Pancreas (tissue), 10 donors: ENCODE measurements around the gene MED15. TPM values are rescaled to one million over a fixed set of nuclear protein-coding genes. Genes with fewer than 3 reads are reported as not detected.
"Not testable (repeated sequence)": the region's sequence is repeated elsewhere in the genome, so short reads cannot be mapped to it uniquely, and the experiment has no call there.

Source experiments
- ATAC-seq, 4 donors: fragments of 200-7000 bp; cut with Tn5 transposase; one replicate each; pipeline versions ENCODE4 v1.8.0 to v1.9.1; 2020; ENCODE audit warnings: mild to moderate bottlenecking in 4 of 4, moderate library complexity in 4 of 4
- DNase-seq, 6 donors: peaks; one replicate each; pipeline ENCODE4 v3.0.0-alpha.2; 2020
- FAIRE-seq: peaks from 2 replicates; lab custom pipeline; 2012; peaks lifted over from hg19 to GRCh38; lab: Jason Lieb, UNC
- H3K27ac ChIP-seq, 4 donors: fragments of 200-600 bp; sonication (generic); 1 replicate in 3 of 4; 2 replicates in 1 of 4; pipeline versions ENCODE4 v1.5.0 to v1.8.0; 2020
- H3K27me3 ChIP-seq, 4 donors: fragments of 200-600 bp; one replicate each; pipeline ENCODE4 v1.8.0; 2021
- H3K36me3 ChIP-seq, 3 donors: fragments of 200-600 bp; sonication (generic) in 1 of 3; one replicate each; pipeline versions ENCODE4 v1.5.0 to v1.8.0; 2020 to 2021
- H3K4me1 ChIP-seq, 3 donors: fragments of 200-600 bp; one replicate each; pipeline ENCODE4 v1.8.0; 2021
- H3K4me3 ChIP-seq, 4 donors: fragments of 200-600 bp; sonication (generic) in 2 of 4; one replicate each; pipeline versions ENCODE4 v1.5.0 to v1.8.0; 2020 to 2021
- H3K9me3 ChIP-seq, 4 donors: fragments of 200-600 bp; one replicate each; pipeline ENCODE4 v1.8.0; 2021
- WGBS, 2 donors: extraction: QIAGEN DNeasy Blood & Tissue Kit; methylation state at CpG; one replicate each; pipeline ENCODE4 v1.1.7; 2013; 5-methylcytosine and 5-hydroxymethylcytosine counted together
- intact Hi-C, 3 donors: fragments of 100-400 bp; cut with DNase I; formaldehyde crosslinking; loops; one replicate each; pipeline versions ENCODE4 v1.11.1 to v1.14.2; 2022
- polyA plus RNA-seq, 2 donors: library from polyadenylated mRNA; stranded (reverse); fragments of 200-250 nt; gene quantifications; one replicate each; pipeline ENCODE4 v1.2.3, GENCODE V29; 2013
- total RNA-seq, 6 donors: library from RNA; stranded (reverse); fragmentation: NEBNext Ultra II Directional in 4 of 6; extraction: Animal tissue kit (Norgen Biotek cat#: 25700) in 4 of 6; gene quantifications; one replicate each; pipeline versions ENCODE4 v1.2.1 to v1.2.4, GENCODE V29; 2021 to 2023
- TF ChIP-seq, protein P1 (sequence below), 4 donors: fragments of 200-600 bp; sonication (generic) in 3 of 4; IDR thresholded peaks; one replicate each; pipeline versions ENCODE4 v1.5.0 to v1.8.0; 2021; ENCODE audit warnings: antibody characterized with exemption in 4 of 4
- donor health status: healthy with polysubstance abuse.
- donor health status: DM: no; HTN: no; CAD: no; lungs with moderate emphysema.
- donor health status: DM: no; HTN: no; CAD: no.
- donor health status: control.
- donor health status: control.
- donor health status: Bipolar disorder and iron deficiency.
- donor health status: DM: yes; HTN: yes; CAD: no.
- donor health status: DM: no; HTN: no; CAD: no.
- donor health status: DM: no; HTN: no; CAD: no.
- donor health status: DM: yes; HTN: yes; CAD: no.

MED15 gene
- total and polyA plus RNA-seq, 8 donors, result 27.1 to 61.7 (median 37.0) TPM

- no peak for ATAC-seq
- no peak for DNase-seq
- no peak for FAIRE-seq
- TF ChIP-seq, protein P1, sequence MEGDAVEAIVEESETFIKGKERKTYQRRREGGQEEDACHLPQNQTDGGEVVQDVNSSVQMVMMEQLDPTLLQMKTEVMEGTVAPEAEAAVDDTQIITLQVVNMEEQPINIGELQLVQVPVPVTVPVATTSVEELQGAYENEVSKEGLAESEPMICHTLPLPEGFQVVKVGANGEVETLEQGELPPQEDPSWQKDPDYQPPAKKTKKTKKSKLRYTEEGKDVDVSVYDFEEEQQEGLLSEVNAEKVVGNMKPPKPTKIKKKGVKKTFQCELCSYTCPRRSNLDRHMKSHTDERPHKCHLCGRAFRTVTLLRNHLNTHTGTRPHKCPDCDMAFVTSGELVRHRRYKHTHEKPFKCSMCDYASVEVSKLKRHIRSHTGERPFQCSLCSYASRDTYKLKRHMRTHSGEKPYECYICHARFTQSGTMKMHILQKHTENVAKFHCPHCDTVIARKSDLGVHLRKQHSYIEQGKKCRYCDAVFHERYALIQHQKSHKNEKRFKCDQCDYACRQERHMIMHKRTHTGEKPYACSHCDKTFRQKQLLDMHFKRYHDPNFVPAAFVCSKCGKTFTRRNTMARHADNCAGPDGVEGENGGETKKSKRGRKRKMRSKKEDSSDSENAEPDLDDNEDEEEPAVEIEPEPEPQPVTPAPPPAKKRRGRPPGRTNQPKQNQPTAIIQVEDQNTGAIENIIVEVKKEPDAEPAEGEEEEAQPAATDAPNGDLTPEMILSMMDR (IDR thresholded peaks at IDR 0.05), result no peak
- no peak overlapping the region for H3K27ac ChIP-seq
- no peaks in the 10 kb centered on the region for H3K27me3 ChIP-seq
- peaks cover 0 to 4% (median 0%) of the 10 kb centered on the region in 3 donors for H3K36me3 ChIP-seq
- no peaks in the 10 kb centered on the region for H3K9me3 ChIP-seq
- intact Hi-C loops, result no loop called here
- no peak overlapping the region for H3K4me3 ChIP-seq
- H3K4me1 ChIP-seq, result no peaks in the 10 kb centered on the region
Measured at GRCh38 chr22:20542736-20543135, 35.3 kb downstream of the MED15 start.

DNA sequence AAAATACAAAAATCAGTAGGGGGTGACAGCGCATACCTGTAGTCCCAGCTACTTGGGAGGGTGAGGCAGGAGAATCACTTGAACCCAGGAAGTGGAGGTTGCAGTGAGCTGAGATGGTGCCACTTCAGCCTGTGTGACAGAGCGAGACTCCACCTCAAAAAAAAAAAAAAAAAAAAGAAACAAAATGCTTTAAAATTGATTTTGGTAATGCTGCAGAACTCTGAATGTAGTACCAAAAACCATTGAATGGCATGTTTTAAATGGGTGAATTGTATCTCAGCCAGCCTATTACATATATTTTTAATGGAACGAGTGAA is 37.9 kb downstream of the MED15 start:
- DNase-seq, H3K36me3 ChIP-seq, H3K27ac ChIP-seq, H3K9me3 ChIP-seq, H3K27me3 ChIP-seq, H3K4me1 ChIP-seq, intact Hi-C loops, ATAC-seq, FAIRE-seq, H3K4me3 ChIP-seq: not testable (repeated sequence)
- WGBS, 2 donors, result 93 to 96% methylated on average over 3 of the region's 3 CpGs

GRCh38 chr22:20545681-20546521 is 38.5 kb downstream of the MED15 start:
- 88 to 89% methylated on average over 10 of the region's 10 CpGs for WGBS, 2 donors
- TF ChIP-seq, protein P1 (IDR thresholded peaks at IDR 0.05), result no peak
- no peaks in the 10 kb centered on the region for H3K27me3 ChIP-seq
- no peak for DNase-seq
- no peak for ATAC-seq
- no peak overlapping the region for H3K27ac ChIP-seq
- no peak overlapping the region for H3K4me3 ChIP-seq
- FAIRE-seq, result no peak
- peaks cover 0 to 4% (median 0%) of the 10 kb centered on the region in 3 donors for H3K4me1 ChIP-seq
- intact Hi-C loops, result no loop called here
- no peaks in the 10 kb centered on the region for H3K9me3 ChIP-seq
- no peaks in the 10 kb centered on the region for H3K36me3 ChIP-seq

- DNase-seq, result no peak
- TF ChIP-seq, protein P1 (IDR thresholded peaks at IDR 0.05), result no peak
- Histone ChIP-seq H3K36me3 (no peaks in the 10 kb centered on the region), H3K27ac (no peak overlapping the region), H3K4me1 (peaks cover 2 to 5% (median 4%) of the 10 kb centered on the region in 3 donors), H3K27me3 (no peaks in the 10 kb centered on the region), H3K4me3 (no peak overlapping the region), H3K9me3 (no peaks in the 10 kb centered on the region)
- no peak for FAIRE-seq
- ATAC-seq, result no peak
- intact Hi-C loops, result no loop called here
- 91 to 92% methylated on average over 4 of the region's 4 CpGs for WGBS, 2 donors
Measured at GRCh38 chr22:20546541-20546950, 39.1 kb downstream of the MED15 start.

DNA sequence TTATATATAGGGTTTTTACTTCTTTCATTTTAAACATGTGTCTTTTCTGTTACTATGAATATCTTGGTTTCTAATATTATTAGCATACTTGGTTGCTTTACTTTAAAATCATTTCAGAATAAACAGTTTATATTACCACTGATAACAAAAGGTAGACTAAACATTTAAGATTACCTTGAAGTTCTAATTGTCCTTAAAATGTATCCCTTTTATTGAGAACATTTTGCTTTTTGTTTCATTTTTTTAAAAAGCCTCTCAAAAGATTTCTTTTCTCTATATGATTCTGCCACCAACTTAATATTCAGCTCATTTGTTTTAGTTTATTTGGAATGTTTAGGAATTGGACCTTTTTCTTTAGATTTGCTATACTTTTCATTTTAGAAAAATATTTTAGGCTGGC is 39.6 kb downstream of the MED15 start:
- no peak overlapping the region for H3K4me3 ChIP-seq
- DNase-seq (no peak), FAIRE-seq (no peak), ATAC-seq (no peak)
- H3K27me3 ChIP-seq, result no peaks in the 10 kb centered on the region
- H3K9me3 ChIP-seq, result no peaks in the 10 kb centered on the region
- TF ChIP-seq, protein P1 (IDR thresholded peaks at IDR 0.05), result no peak
- peaks cover 7 to 10% (median 9%) of the 10 kb centered on the region in 3 donors for H3K4me1 ChIP-seq
- intact Hi-C loops, result no loop called here
- no peak overlapping the region for H3K27ac ChIP-seq
- H3K36me3 ChIP-seq, result no peaks in the 10 kb centered on the region
